ENCODE results near the gene MAVS. TPM values are rescaled to one million over a fixed set of nuclear protein-coding genes. Genes with fewer than 3 reads are reported as not detected.
"Not testable (repeated sequence)": the region's sequence is repeated elsewhere in the genome, so short reads cannot be mapped to it uniquely, and the experiment has no call there.

Gene MAVS
- total and polyA plus RNA-seq, 2 experiments from 2014 or later = 15.6 to 24.7 TPM

- Histone ChIP-seq H3K9me2 (replicated peaks; ENCODE audit: insufficient read depth) (no peaks in the 10 kb centered on the region), H4K20me1 (ENCODE audit: insufficient read depth, poor library complexity, severe bottlenecking) (peaks cover 100% of the 10 kb centered on the region), H3K4me1 (ENCODE audit: insufficient read depth) (peaks cover 10% of the 10 kb centered on the region), H3K36me3 (replicated peaks; ENCODE audit: insufficient read depth, low read depth) (no peaks in the 10 kb centered on the region), H3K4me3 (no peak overlapping the region), H3K4me2 (peak overlapping the region; percentile 29), H3K79me2 (peaks cover 100% of the 10 kb centered on the region), H3K27me3 (no peaks in the 10 kb centered on the region), H3K9me3 (ENCODE audit: low read depth) (no peaks in the 10 kb centered on the region), H2AFZ (no peak overlapping the region), H3K27ac (no peak overlapping the region)
- DNase-seq (ENCODE audit: low spot score) = no peak
- TF ChIP-seq, protein P1, sequence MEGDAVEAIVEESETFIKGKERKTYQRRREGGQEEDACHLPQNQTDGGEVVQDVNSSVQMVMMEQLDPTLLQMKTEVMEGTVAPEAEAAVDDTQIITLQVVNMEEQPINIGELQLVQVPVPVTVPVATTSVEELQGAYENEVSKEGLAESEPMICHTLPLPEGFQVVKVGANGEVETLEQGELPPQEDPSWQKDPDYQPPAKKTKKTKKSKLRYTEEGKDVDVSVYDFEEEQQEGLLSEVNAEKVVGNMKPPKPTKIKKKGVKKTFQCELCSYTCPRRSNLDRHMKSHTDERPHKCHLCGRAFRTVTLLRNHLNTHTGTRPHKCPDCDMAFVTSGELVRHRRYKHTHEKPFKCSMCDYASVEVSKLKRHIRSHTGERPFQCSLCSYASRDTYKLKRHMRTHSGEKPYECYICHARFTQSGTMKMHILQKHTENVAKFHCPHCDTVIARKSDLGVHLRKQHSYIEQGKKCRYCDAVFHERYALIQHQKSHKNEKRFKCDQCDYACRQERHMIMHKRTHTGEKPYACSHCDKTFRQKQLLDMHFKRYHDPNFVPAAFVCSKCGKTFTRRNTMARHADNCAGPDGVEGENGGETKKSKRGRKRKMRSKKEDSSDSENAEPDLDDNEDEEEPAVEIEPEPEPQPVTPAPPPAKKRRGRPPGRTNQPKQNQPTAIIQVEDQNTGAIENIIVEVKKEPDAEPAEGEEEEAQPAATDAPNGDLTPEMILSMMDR (IDR thresholded peaks at IDR 0.05; ENCODE audit: poor library complexity) = no peak
- no peak for TF ChIP-seq EZH2 (IDR thresholded peaks at IDR 0.05; ENCODE audit: borderline replicate concordance)
- no peak for TF ChIP-seq EZH2phosphoT487 (IDR thresholded peaks at IDR 0.05; ENCODE audit: low read depth, severe bottlenecking, unreplicated experiment)
- WGBS (ENCODE audit: low lambda C conversion rate, missing lambda C conversion rate) = 75% methylated on average over 4 of the region's 4 CpGs
Measured at GRCh38 chr20:3896302-3896701, 49.7 kb downstream of the MAVS start.

DNA sequence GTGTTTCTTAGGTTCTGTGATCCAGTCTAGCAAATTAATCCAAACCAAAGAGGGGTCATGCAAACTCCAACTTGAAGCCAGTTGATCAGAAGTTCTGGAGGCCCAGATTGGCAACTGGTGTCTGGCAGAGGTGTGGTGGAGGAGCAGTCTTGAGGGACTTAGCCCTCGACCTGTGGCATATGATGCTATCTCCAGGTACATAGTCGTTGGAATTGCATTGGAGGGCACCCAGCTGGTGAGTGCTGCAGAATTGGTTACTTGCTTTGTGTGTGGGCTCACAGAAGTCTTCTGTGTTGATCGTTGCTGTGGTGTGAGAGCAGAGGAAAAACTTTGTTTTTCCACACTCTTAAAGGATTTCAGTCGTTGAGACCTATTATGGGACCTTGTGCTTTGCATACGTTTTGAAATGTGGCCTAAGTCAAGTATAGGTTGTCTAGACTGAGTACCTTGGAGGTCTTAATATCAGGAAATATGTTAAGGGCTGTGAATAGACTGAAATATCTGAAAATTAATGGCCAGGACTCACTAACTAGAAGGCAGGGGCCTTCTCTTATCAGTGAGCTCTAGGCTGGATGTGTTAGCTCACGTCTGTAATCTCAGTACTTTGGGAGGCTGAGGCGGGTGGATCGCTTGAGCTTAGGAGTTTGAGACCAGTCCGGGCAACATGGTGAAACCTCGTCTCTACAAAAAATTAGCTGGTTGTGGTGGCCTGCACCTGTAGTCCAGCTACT lies 50.4 kb downstream of the MAVS start:
- peaks cover 100% of the 10 kb centered on the region for H3K79me2 ChIP-seq
- H3K4me1 ChIP-seq (ENCODE audit: insufficient read depth) = peaks cover 4% of the 10 kb centered on the region
- no peak overlapping the region for H2AFZ ChIP-seq
- no peaks in the 10 kb centered on the region for H3K36me3 ChIP-seq (replicated peaks; ENCODE audit: insufficient read depth, low read depth)
- 75% methylated on average over 10 of the region's 10 CpGs for WGBS (ENCODE audit: low lambda C conversion rate, missing lambda C conversion rate)
- H3K27me3 ChIP-seq = no peaks in the 10 kb centered on the region
- no peak overlapping the region for H3K4me3 ChIP-seq
- no peak overlapping the region for H3K27ac ChIP-seq
- H4K20me1 ChIP-seq (ENCODE audit: insufficient read depth, poor library complexity, severe bottlenecking) = peaks cover 100% of the 10 kb centered on the region
- TF ChIP-seq, protein P1 (IDR thresholded peaks at IDR 0.05; ENCODE audit: poor library complexity) = no peak
- TF ChIP-seq EZH2phosphoT487 (IDR thresholded peaks at IDR 0.05; ENCODE audit: low read depth, severe bottlenecking, unreplicated experiment) (no peak), EZH2 (IDR thresholded peaks at IDR 0.05; ENCODE audit: borderline replicate concordance) (no peak)
- H3K9me2 ChIP-seq (replicated peaks; ENCODE audit: insufficient read depth) = no peaks in the 10 kb centered on the region
- H3K9me3 ChIP-seq (ENCODE audit: low read depth) = no peaks in the 10 kb centered on the region
- no peak for DNase-seq (ENCODE audit: low spot score)
- H3K4me2 ChIP-seq = peak overlapping the region; percentile 29

GRCh38 chr20:3898181-3898580 lies 51.5 kb downstream of the MAVS start:
- not testable (repeated sequence) for H3K4me3 ChIP-seq; DNase-seq (ENCODE audit: low spot score); H3K9me2 ChIP-seq (replicated peaks; ENCODE audit: insufficient read depth); H3K4me1 ChIP-seq (ENCODE audit: insufficient read depth); H2AFZ ChIP-seq; H3K4me2 ChIP-seq; H3K27me3 ChIP-seq; H3K9me3 ChIP-seq (ENCODE audit: low read depth); H3K27ac ChIP-seq; H3K36me3 ChIP-seq (replicated peaks; ENCODE audit: insufficient read depth, low read depth)
- Histone ChIP-seq H4K20me1 (ENCODE audit: insufficient read depth, poor library complexity, severe bottlenecking) (peaks cover 100% of the 10 kb centered on the region), H3K79me2 (peaks cover 100% of the 10 kb centered on the region)
- 91% methylated on average over 9 of the region's 9 CpGs for WGBS (ENCODE audit: low lambda C conversion rate, missing lambda C conversion rate)

DNA sequence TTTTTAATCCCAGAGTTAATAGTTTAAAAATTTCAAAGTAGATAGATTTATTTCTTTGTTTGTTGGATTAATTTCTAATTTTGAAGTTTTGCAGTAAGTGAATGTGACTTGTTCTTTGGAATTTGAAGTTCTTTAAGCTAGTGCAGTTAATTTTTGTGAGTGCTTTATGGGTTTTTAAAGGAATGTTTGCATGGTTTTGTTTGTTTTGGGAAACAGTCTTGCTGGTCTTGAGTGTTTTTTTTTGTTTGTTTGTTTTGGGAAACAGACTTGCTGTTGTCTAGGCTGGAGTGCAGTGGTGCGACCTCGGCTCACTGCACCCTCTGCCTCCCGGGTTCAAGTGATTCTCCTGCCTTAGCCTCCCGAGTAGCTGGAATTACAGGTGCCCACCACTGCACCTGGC lies 52.0 kb downstream of the MAVS start:
- no peak for DNase-seq (ENCODE audit: low spot score)
- no peaks in the 10 kb centered on the region for H3K9me2 ChIP-seq (replicated peaks; ENCODE audit: insufficient read depth)
- no peaks in the 10 kb centered on the region for H3K4me1 ChIP-seq (ENCODE audit: insufficient read depth)
- H3K79me2 ChIP-seq = peaks cover 100% of the 10 kb centered on the region
- no peak overlapping the region for H3K4me2 ChIP-seq
- 78% methylated on average over 4 of the region's 4 CpGs for WGBS (ENCODE audit: low lambda C conversion rate, missing lambda C conversion rate)
- H3K27ac ChIP-seq = no peak overlapping the region
- peaks cover 100% of the 10 kb centered on the region for H4K20me1 ChIP-seq (ENCODE audit: insufficient read depth, poor library complexity, severe bottlenecking)
- H3K9me3 ChIP-seq (ENCODE audit: low read depth) = no peaks in the 10 kb centered on the region
- no peak overlapping the region for H2AFZ ChIP-seq
- no peak overlapping the region for H3K4me3 ChIP-seq
- H3K27me3 ChIP-seq = no peaks in the 10 kb centered on the region
- no peaks in the 10 kb centered on the region for H3K36me3 ChIP-seq (replicated peaks; ENCODE audit: insufficient read depth, low read depth)
- TF ChIP-seq EZH2phosphoT487 (IDR thresholded peaks at IDR 0.05; ENCODE audit: low read depth, severe bottlenecking, unreplicated experiment) (no peak), EZH2 (IDR thresholded peaks at IDR 0.05; ENCODE audit: borderline replicate concordance) (no peak)
- TF ChIP-seq, protein P1 (IDR thresholded peaks at IDR 0.05; ENCODE audit: poor library complexity) = no peak

All from hepatocyte (in vitro differentiated cells).